HFFc6 (cell line): ENCODE results near the gene FYB1. TPM values are rescaled to one million over a fixed set of nuclear protein-coding genes. Genes with fewer than 3 reads are reported as not detected.

Experiments used
- DNase-seq: peaks from one replicate; pipeline ENCODE4 v3.0.0-alpha.2; 2018
- H3K27ac Mint-ChIP-seq: 2 replicates; pipeline ENCODE4 v1.8.0; 2020; ENCODE audit warnings: mild to moderate bottlenecking, mixed read lengths
- H3K27me3 Mint-ChIP-seq: 2 replicates; pipeline ENCODE4 v1.8.0; 2021; ENCODE audit warnings: mild to moderate bottlenecking, moderate library complexity, mixed read lengths; ENCODE audit not compliant: insufficient read depth
- H3K36me3 Mint-ChIP-seq: 2 replicates; pipeline ENCODE4 v1.8.0; 2021; ENCODE audit warnings: low read depth, mixed read lengths
- H3K4me1 Mint-ChIP-seq: 2 replicates; pipeline ENCODE4 v1.8.0; 2020; ENCODE audit warnings: low read depth, mixed read lengths
- H3K4me3 Mint-ChIP-seq: 2 replicates; pipeline ENCODE4 v1.8.0; 2020; ENCODE audit warnings: mild to moderate bottlenecking, moderate library complexity, mixed read lengths
- H3K9me3 Mint-ChIP-seq: 2 replicates; pipeline ENCODE4 v1.8.0; 2020; ENCODE audit warnings: mild to moderate bottlenecking, mixed read lengths
- CTCF ChIP-seq: fragments of 200-600 bp; sonication (generic); IDR thresholded peaks from 2 replicates; pipeline ENCODE4 v1.5.0; 2021; ENCODE audit warnings: antibody characterized with exemption, mild to moderate bottlenecking
- total RNA-seq, 6 experiments: library from RNA; stranded (reverse); fragmentation: NEBNext Ultra II Directional; extraction: Animal tissue kit (Norgen Biotek cat#: 25700); gene quantifications; 2 replicates in 1 of 6; 3 replicates in 5 of 6; pipeline ENCODE4 v1.2.3, GENCODE V29; 2021

Gene FYB1
- total RNA-seq, 6 experiments from 2014 or later = 0.32 to 1.7 (median 0.49) TPM

- no peaks in the 10 kb centered on the region for H3K36me3 Mint-ChIP-seq
- H3K9me3 Mint-ChIP-seq = no peaks in the 10 kb centered on the region
- TF ChIP-seq CTCF = no peak
- H3K4me1 Mint-ChIP-seq = peaks cover 74% of the 10 kb centered on the region
- H3K4me3 Mint-ChIP-seq = no peak overlapping the region
- DNase-seq = no peak
- H3K27me3 Mint-ChIP-seq = no peaks in the 10 kb centered on the region
- no peak overlapping the region for H3K27ac Mint-ChIP-seq
Measured at GRCh38 chr5:39118638-39119037, 100.7 kb downstream of the FYB1 start.

- DNase-seq = peak; percentile 32
- Mint-ChIP-seq H3K4me3 (peak overlapping the region; percentile 37), H3K36me3 (no peaks in the 10 kb centered on the region), H3K27ac (peak overlapping the region; percentile 80), H3K4me1 (peaks cover 72% of the 10 kb centered on the region), H3K9me3 (no peaks in the 10 kb centered on the region), H3K27me3 (no peaks in the 10 kb centered on the region)
- TF ChIP-seq CTCF = no peak
Measured at GRCh38 chr5:39117401-39117800, 102.0 kb downstream of the FYB1 start.

- Mint-ChIP-seq H3K36me3 (no peaks in the 10 kb centered on the region), H3K27me3 (no peaks in the 10 kb centered on the region), H3K4me1 (peaks cover 64% of the 10 kb centered on the region), H3K27ac (peak overlapping the region; percentile 18), H3K9me3 (no peaks in the 10 kb centered on the region), H3K4me3 (no peak overlapping the region)
- TF ChIP-seq CTCF = no peak
- no peak for DNase-seq
Measured at GRCh38 chr5:39116344-39117170, 102.8 kb downstream of the FYB1 start.

GRCh38 chr5:39115644-39116343, 103.6 kb downstream of the FYB1 start:
- no peak for TF ChIP-seq CTCF
- peak overlapping the region; percentile 18; the same call in 1 of the 2 replicates for H3K27ac Mint-ChIP-seq
- no peak overlapping the region for H3K4me3 Mint-ChIP-seq
- no peak for DNase-seq
- no peaks in the 10 kb centered on the region for H3K36me3 Mint-ChIP-seq
- H3K4me1 Mint-ChIP-seq = peaks cover 56% of the 10 kb centered on the region
- no peaks in the 10 kb centered on the region for H3K27me3 Mint-ChIP-seq
- H3K9me3 Mint-ChIP-seq = no peaks in the 10 kb centered on the region

- peaks cover 42% of the 10 kb centered on the region for H3K4me1 Mint-ChIP-seq
- H3K9me3 Mint-ChIP-seq = no peaks in the 10 kb centered on the region
- DNase-seq = no peak
- no peaks in the 10 kb centered on the region for H3K36me3 Mint-ChIP-seq
- H3K27ac Mint-ChIP-seq = no peak overlapping the region
- H3K27me3 Mint-ChIP-seq = no peaks in the 10 kb centered on the region
- H3K4me3 Mint-ChIP-seq = no peak overlapping the region
- no peak for TF ChIP-seq CTCF
Measured at GRCh38 chr5:39114155-39114554, 105.2 kb downstream of the FYB1 start.
